ENCODE data around the gene TLE5.
A peak's percentile ranks its signal among the peaks of the same experiment; 100 is the strongest.
"Not testable (repeated sequence)": the region's sequence is repeated elsewhere in the genome, so short reads cannot be mapped to it uniquely, and the experiment has no call there.

Gene TLE5

DNA sequence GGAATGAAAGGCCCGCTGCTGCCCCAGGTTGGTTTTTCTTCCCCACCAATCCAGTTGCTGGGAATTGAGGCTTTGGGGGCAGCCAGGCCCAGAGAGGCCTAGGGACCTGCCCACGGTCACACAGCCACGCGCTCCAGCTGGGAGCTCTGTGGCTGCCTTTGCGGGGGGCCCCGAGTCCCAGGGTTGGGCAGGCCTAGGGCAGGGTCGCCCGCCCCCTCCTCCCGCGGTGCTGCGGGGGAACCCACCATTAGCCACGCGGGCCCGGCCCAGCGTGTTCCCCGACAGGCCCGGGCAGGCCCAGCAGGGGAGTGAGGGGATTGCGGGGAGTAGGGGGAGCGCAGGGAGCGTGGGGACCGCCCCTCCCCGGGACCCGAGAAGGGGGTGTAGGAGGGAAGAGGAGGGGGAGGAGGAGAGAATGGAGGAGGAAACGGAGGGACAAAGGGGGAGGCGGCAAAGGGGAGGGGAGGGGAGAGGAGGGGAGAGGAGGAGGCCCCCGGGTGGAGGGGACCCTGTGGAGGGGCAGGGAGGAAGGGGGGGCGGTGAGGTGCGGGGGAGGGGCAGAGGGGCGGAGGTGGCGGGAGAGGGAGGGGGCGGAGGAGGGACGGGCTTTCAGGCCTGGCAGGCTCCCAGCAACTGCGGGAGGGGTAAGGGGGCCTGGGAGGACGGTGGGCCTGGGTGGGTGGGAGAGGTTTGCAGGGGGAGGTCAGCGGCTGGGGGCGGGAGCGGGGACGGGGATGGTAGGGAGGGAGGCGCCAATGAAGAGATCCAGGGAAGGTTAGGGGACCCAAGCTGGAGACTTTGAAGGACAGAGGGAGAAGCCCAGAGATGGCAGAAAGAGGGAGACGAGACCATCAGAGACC lies 20.3 kb downstream of the TLE5 start:
- no peak for DNase-seq

- no peak for DNase-seq
Observed at GRCh38 chr19:3041327-3041726, 21.0 kb downstream of the TLE5 start.

GRCh38 chr19:3039641-3040077 lies 22.6 kb downstream of the TLE5 start:
- no peak for DNase-seq

DNA sequence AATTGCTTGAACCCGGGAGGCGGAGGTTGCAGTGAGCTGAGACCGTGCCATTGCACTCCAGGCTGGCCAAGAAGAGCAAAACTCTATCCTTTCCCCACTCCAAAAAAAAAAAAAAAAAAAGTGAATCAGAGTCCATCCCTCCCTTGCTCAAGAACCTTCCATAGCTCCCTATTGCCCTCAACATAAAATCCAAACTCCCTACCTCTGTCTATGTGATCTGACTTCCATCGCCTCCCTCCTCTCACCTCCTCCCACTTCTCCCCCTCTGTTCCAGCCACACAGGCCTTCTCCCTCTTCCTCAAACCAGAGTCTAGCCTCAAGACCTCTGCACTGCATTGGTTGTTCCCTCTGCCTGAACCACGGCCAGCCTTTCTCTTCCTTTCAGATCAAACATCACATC lies 23.2 kb downstream of the TLE5 start:
- DNase-seq = no peak

GRCh38 chr19:3038214-3038613 lies 24.1 kb downstream of the TLE5 start:
- no peak for DNase-seq

DNA sequence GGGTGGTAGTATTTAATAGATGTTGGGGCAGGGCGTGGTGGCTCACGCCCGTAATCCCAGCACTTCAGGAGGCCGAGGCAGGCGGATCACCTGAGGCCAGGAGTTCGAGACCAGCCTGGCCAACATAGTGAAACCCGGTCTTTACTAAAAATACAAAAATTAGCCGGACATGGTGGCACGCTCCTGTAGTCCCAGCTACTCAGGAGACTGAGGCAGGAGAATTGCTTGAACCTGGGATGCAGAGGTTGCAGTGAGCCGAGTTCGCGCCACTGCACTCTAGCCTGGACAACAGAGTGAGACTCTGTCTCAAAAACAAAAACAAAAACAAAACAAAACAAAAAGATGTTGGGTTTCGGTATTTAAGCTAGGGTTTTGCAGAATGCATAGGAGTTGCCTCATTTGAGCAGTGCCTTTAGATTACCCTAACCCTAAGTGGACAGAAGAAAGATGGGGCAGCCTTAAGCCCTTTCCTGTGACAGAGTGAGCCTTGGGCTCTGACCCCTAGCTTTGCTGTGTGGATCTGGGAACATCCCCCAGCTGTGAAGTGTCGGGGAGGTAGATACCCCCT lies 25.2 kb downstream of the TLE5 start:
- not testable (repeated sequence) for DNase-seq

GRCh38 chr19:3036119-3036976 lies 25.9 kb downstream of the TLE5 start:
- peak; percentile 93 for DNase-seq

DNA sequence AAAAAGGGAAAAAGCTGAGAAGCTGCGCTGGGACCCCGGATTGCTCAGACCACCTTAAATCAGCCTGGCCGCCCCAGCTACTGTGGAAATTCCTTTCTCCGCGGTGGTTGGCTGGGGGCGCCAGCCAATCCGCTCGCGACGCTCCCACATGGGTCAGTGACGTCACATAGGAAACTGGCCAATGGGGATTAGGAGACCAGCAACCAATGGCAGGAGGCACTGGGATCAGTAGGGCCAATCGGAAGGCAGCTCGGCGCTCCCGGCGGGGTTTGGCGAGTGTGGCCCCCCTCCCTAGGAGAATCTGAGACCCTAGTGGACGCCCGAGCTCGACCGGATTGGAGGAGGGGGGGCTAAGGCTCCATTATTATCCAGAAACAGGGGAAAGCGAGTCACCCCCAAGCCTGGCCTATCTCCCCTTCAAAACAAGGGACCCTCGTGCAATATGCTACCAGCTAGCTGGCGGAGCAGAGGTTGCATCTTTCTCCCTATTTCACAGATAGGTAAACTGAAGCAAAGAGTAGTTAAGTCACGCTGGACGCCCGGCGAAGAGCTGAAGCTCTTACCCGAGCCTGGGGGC lies 26.7 kb downstream of the TLE5 start:
- DNase-seq = peak; percentile 99

GRCh38 chr19:3034656-3035541 lies 27.4 kb downstream of the TLE5 start:
- peak; percentile 70 for DNase-seq

DNA sequence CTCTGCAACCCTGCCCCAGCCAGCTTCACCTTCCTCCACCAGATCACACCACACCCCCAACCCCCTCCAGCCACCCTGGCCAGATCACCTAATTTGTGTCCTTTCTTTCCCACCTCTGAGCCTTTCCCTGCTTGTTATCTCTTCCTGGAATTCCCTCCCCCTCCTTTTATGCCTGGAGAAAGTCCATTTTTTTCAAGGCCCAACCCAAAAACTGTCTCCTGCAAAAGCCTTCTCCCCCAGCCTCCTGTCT lies 28.0 kb downstream of the TLE5 start:
- no peak for DNase-seq

- DNase-seq = no peak
Observed at GRCh38 chr19:3033595-3034405, 28.5 kb downstream of the TLE5 start.

DNA sequence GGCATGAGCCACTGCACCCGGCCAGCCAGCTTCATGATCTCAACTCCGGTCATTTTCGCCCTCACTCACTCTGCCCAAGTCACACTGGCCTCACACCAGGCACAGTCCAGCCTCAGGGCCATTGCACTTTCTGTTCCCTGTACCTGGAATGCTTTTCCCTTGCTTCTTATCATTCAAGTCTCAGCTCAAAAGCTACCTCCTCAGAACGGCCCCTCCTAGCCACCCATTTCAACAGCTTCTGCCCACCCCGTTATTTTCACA lies 30.8 kb downstream of the TLE5 start:
- DNase-seq = no peak

- no peak for DNase-seq
Observed at GRCh38 chr19:3029065-3029923, 33.0 kb downstream of the TLE5 start, which contains the start of gene TLE2. TLE2 (minus strand) TSS chr19:3029280; CDS start chr19:3028904, 376 bp downstream.

DNA sequence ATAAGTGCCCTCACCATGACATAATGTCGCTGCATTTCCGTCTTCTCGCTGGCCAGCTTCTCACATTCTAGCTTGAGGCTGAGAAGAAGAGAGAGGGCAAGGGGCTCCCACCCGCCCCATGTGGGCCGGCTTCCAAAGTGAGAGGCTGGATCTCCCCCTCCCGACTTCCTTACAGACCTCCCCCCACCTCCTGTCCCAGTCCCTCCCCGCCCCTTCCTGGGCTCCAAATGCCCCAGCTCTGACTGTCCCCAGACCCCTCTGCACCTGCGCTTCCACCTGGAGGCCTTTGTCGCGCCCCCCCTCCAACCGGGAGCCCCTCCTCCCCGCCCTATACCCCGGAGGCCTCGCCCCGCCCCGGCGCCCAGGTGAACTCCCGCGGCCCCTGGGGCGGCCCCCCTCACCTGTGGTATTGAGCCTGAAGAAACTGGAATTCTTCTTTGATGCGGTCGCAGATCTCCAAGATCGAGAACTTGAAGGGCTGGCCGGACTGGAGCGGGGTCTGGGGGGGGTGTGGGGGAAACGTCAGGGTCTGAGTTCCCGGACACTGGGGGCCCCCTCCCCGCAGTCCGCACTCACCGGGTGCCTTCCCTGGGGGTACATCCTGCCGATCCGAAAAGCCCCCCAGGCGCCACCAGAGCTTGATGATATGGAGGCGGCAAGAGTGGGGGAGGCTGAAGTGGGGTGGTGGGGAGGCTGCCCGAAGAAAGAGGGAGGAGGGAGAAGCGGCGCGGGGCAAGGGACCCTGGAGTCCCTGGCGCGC lies 33.8 kb downstream of the TLE5 start:
- no peak for DNase-seq

GRCh38 chr19:3027981-3028304 lies 34.4 kb downstream of the TLE5 start:
- no peak for DNase-seq

DNA sequence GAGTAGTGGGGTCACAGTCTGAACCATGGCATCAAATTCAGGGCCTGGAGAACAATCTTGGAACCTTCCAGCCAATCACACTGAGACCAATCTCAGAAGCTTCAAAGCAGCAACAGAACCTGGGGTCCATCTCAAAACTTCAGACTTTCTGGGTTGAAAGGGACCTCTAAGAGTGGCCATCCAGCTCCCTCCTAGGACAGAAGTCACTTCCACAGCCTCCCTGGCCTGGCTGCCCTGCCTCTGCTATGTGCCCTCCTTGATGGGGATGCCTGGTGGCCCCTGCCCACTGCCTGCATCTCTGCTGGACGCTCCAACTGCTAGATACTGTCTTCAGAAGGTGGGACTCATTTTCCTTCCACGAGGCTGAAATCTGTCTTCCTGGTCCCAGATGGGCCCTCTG lies 35.0 kb downstream of the TLE5 start:
- no peak for DNase-seq

DNA sequence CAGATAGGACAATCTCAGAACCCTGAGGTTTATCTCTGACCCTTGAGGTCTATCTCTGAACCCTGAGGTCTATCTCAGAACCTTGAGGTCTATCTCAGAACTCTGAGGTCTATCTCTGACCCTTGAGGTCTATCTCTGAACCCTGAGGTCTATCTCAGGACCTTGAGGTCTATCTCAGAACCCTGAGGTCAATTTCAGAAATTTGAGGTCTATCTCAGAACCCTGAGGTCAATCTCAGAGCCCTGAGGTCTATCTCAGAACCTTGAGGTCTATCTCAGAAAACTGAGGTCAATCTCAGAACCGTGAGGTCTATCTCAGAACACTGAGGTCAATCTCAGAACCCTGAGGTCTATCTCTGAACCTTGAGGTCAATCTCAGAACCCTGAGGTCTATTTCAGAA lies 35.5 kb downstream of the TLE5 start:
- DNase-seq = no peak

DNA sequence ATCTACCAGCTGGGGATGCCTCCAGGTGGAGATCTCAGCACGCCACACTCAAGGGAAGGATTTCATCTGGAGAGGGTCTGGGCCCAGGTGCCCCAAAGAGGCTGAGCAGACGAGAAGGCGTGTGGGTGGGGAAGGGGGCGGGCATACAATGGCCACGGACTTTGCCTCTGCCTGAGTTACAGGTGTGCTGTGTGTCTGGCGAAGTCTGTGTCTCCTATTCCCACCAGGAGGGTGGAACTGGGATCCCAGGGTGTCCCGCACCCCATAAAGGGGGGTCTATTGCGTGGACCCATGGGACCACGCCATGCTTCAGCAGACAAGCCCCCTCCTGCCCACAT lies 36.8 kb downstream of the TLE5 start:
- DNase-seq = no peak

- DNase-seq = no peak
Observed at GRCh38 chr19:3024870-3025548, 37.3 kb downstream of the TLE5 start.

DNA sequence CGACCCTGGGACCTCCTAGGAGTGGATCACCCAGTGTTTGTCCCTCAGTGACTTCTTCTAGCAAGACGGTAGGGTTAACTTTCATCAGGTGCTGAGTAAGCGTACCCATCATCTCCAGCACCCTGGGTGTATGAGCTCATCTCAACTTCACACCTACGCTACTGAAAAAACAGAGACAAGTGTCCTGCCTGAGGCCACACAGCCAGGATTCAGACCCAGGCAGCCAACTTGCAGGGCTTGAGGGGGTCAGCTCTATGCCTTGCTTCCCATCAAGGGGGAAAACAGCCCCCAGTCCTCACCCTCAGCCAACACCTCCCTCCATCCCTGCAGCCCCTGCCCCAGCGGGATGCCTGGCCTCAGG lies 37.8 kb downstream of the TLE5 start:
- DNase-seq = no peak
